ENCODE measurements around the gene DIO3.

DNA sequence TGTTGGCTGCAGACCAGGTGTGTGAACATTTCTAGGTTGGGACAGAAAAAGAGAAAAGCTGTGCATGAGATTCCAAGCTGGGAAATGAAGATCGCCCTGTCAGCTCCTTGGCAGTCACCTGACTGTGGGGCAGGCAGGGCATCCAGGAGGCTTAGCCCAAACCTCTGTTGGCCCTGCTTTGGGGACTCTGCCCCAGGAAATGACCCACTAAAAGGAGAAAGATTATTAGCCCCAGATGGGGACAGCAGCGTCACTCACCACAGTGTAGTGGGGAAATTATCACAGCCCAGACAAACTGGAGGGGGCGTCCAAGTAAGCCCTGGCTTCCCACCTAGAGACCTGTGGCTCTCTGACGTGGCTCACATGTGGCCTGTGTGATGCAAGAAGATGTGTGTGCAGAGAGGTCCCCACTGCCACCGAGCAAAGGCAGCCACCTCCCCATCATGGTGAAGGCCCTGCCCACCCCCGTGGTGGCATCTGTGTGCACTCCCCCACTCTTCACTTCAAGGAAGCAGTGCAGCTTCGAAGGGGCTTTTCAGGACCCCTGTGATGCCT is 39.1 kb downstream of the DIO3 start:
- no peak for TF ChIP-seq CTCF (IDR thresholded peaks at IDR 0.05)
- no peak for TF ChIP-seq POLR2AphosphoS5 (IDR thresholded peaks at IDR 0.05; ENCODE audit: low read depth, low read length)
- TF ChIP-seq TCF7L2 (IDR thresholded peaks at IDR 0.05; ENCODE audit: low read depth, low read length), result no peak
- no peak for TF ChIP-seq SIN3A (IDR thresholded peaks at IDR 0.05; ENCODE audit: borderline replicate concordance, insufficient read depth, low read depth, low read length)
